GM12878 (cell line): ENCODE measurements around the gene JCHAIN. TPM values are rescaled to one million over a fixed set of nuclear protein-coding genes. Genes with fewer than 3 reads are reported as not detected.

Experiments used
- ATAC-seq: fragments of 200-7000 bp; cut with Tn5 transposase; 3 replicates; pipeline ENCODE4 v1.9.1; 2020; ENCODE audit warnings: mild to moderate bottlenecking, moderate library complexity
- BruUV-seq: library from RNA; stranded (reverse); fragments of 400-500 nt; replicated peaks from 2 replicates; lab custom pipeline; 2021; lab: Mats Ljungman, UMichigan
- CTCF ChIA-PET: fragments of 300-600 bp; sonication (Branson Sonifier 250); formaldehyde crosslinking; extraction: SDS; loops from one replicate; lab custom pipeline; 2021; ENCODE audit warnings: inconsistent platforms; lab: Yijun Ruan, JAX
- POLR2A ChIA-PET: fragments of 350-600 bp; formaldehyde crosslinking; extraction: SDS; loops from one replicate; lab custom pipeline; 2021; ENCODE audit warnings: inconsistent platforms; lab: Charles Lee
- RAD21 ChIA-PET: fragments of 300-600 bp; sonication (Branson Sonifier 250); formaldehyde crosslinking; loops from one replicate; lab custom pipeline; 2023; ENCODE audit warnings: antibody characterized with exemption; ENCODE audit not compliant: unreplicated experiment; lab: Charles Lee
- SMC1A ChIA-PET: fragments of 300-600 bp; sonication (Branson Sonifier 250); formaldehyde crosslinking; loops from one replicate; lab custom pipeline; 2023; ENCODE audit not compliant: unreplicated experiment, uncharacterized antibody; lab: Charles Lee
- DNase-seq: peaks from one replicate; pipeline ENCODE4 v3.0.0-alpha.2; 2011; ENCODE audit warnings: low read depth, low spot score
- FAIRE-seq: peaks from 3 replicates; lab custom pipeline; 2011; peaks lifted over from hg19 to GRCh38; lab: Jason Lieb, UNC
- H2AFZ ChIP-seq: 2 replicates; pipeline ENCODE4 v1.6.0; 2011; ENCODE audit warnings: low read depth, low read length, control low read depth; ENCODE audit not compliant: control insufficient read depth
- H3K27ac ChIP-seq: 2 replicates; pipeline ENCODE4 v1.5.1; 2011; ENCODE audit warnings: control low read depth; ENCODE audit not compliant: control insufficient read depth, insufficient read depth
- H3K27me3 ChIP-seq, 2 experiments: replicated peaks in 1 of 2; 2 replicates each; pipeline versions ENCODE4 v1.6.0 to v1.6.1; 2011; ENCODE audit warnings: low read length in 1 of 2; ENCODE audit not compliant: control insufficient read depth in 2 of 2, insufficient read depth in 2 of 2
- H3K36me3 ChIP-seq, 2 experiments: 2 replicates each; pipeline ENCODE4 v1.5.1; 2011; ENCODE audit warnings: low read length in 1 of 2; ENCODE audit not compliant: control insufficient read depth in 2 of 2, insufficient read depth in 2 of 2
- H3K4me1 ChIP-seq: 2 replicates; pipeline ENCODE4 v1.6.1; 2011; ENCODE audit warnings: mild to moderate bottlenecking, low read length, moderate library complexity, mixed read lengths; ENCODE audit not compliant: control insufficient read depth, insufficient read depth
- H3K4me2 ChIP-seq: 2 replicates; pipeline ENCODE4 v1.6.0; 2011; ENCODE audit warnings: control low read depth; ENCODE audit not compliant: control insufficient read depth, insufficient read depth
- H3K4me3 ChIP-seq: fragments of 200-600 bp; sonication (generic); 2 replicates; pipeline ENCODE4 v1.5.1; 2016
- H3K79me2 ChIP-seq: 2 replicates; pipeline ENCODE4 v1.6.0; 2011; ENCODE audit warnings: low read length; ENCODE audit not compliant: control insufficient read depth, insufficient read depth
- H3K9ac ChIP-seq: 2 replicates; pipeline ENCODE4 v1.8.0; 2011; ENCODE audit warnings: low read length, control low read depth, mixed read lengths; ENCODE audit not compliant: control insufficient read depth, insufficient read depth
- H3K9me3 ChIP-seq: replicated peaks from 3 replicates; pipeline ENCODE4 v1.5.1; 2011; ENCODE audit warnings: mild to moderate bottlenecking, low read length; ENCODE audit not compliant: control insufficient read depth, insufficient read depth
- H4K20me1 ChIP-seq: 2 replicates; pipeline ENCODE4 v1.6.0; 2011; ENCODE audit not compliant: control insufficient read depth, insufficient read depth
- CHD1 ChIP-seq: IDR thresholded peaks from 2 replicates; pipeline ENCODE4 v1.6.1; 2012; ENCODE audit warnings: low read depth, low read length, improper control_type of control experiment
- E2F4 ChIP-seq: IDR thresholded peaks from 2 replicates; pipeline ENCODE4 v1.6.1; 2012; ENCODE audit warnings: low read depth, low read length, improper control_type of control experiment
- E2F8 ChIP-seq: fragments of 450-650 bp; IDR thresholded peaks from 2 replicates; pipeline ENCODE4 v1.6.1; 2018; ENCODE audit warnings: mild to moderate bottlenecking, low read depth, moderate library complexity; ENCODE audit not compliant: partially characterized antibody
- HDAC6 ChIP-seq: fragments of 200-600 bp; sonication (generic); IDR thresholded peaks from one replicate; pipeline ENCODE4 v1.8.0; 2017; ENCODE audit warnings: antibody characterized with exemption; ENCODE audit not compliant: unreplicated experiment
- MEF2B ChIP-seq: fragments of 450-650 bp; IDR thresholded peaks from 2 replicates; pipeline ENCODE4 v1.6.1; 2018; ENCODE audit warnings: mild to moderate bottlenecking, moderate library complexity; ENCODE audit not compliant: partially characterized antibody, poor library complexity, severe bottlenecking
- MXI1 ChIP-seq: fragments of 150-350 bp; IDR thresholded peaks from 2 replicates; pipeline ENCODE4 v1.6.1; 2011; ENCODE audit warnings: low read depth, mild to moderate bottlenecking, inconsistent platforms, low read length, improper control_type of control experiment
- PAX8 ChIP-seq: fragments of 450-650 bp; IDR thresholded peaks from 2 replicates; pipeline ENCODE4 v1.6.1; 2017; ENCODE audit warnings: mild to moderate bottlenecking, moderate library complexity
- PKNOX1 ChIP-seq: fragments of 450-650 bp; IDR thresholded peaks from 2 replicates; pipeline ENCODE4 v1.6.1; 2016; ENCODE audit warnings: mild to moderate bottlenecking
- RAD51 ChIP-seq: fragments of 450-650 bp; IDR thresholded peaks from 2 replicates; pipeline ENCODE4 v1.6.1; 2016; ENCODE audit warnings: moderate library complexity, mild to moderate bottlenecking, inconsistent platforms
- REST ChIP-seq: IDR thresholded peaks from 2 replicates; pipeline ENCODE4 v1.6.1; 2012; ENCODE audit warnings: mild to moderate bottlenecking, low read depth, low read length
- RUNX3 ChIP-seq: IDR thresholded peaks from 2 replicates; pipeline ENCODE4 v1.6.1; 2012; ENCODE audit warnings: low read length, inconsistent platforms
- STAT3 ChIP-seq: IDR thresholded peaks from 2 replicates; pipeline ENCODE4 v1.6.1; 2011; ENCODE audit warnings: low read depth, low read length, improper control_type of control experiment
- ZZZ3 ChIP-seq: IDR thresholded peaks from 2 replicates; pipeline ENCODE4 v1.6.1; 2011; ENCODE audit warnings: low read depth; ENCODE audit not compliant: control insufficient read depth, insufficient read length
- WGBS: methylation state at CpG from one replicate; pipeline ENCODE4 v1.1.6; 2016; ENCODE audit warnings: low lambda C conversion rate; ENCODE audit not compliant: insufficient replicate concordance, insufficient coverage; ENCODE audit errors: missing lambda C conversion rate; 5-methylcytosine and 5-hydroxymethylcytosine counted together
- in situ Hi-C: fragments of 300-500 bp; cut with MboI; formaldehyde crosslinking; loops from 9 replicates; pipeline ENCODE4 v1.14.3; 2018; ENCODE audit warnings: mixed read lengths
- intact Hi-C: fragments of 100-400 bp; cut with micrococcal nuclease; formaldehyde crosslinking; loops from one replicate; pipeline ENCODE4 v1.14.2; 2022; ENCODE audit not compliant: unreplicated experiment
- polyA plus RNA-seq, 11 experiments: library from polyadenylated mRNA; depleted of rRNA in 4 of 11; unstranded in 6 of 11; stranded (reverse) in 5 of 11; fragments of >200 nt; fragmentation: Nextera tagmentation in 4 of 11; fragmentation: Illumina TruSeq in 1 of 11; extraction: Ambion mirVana in 4 of 11; extraction: Trizol in 1 of 11; gene quantifications; 1 replicate in 1 of 11; 2 replicates in 10 of 11; pipeline versions ENCODE4 v1.2.1 to v1.2.3, GENCODE V29; 2011 to 2016; ENCODE audit warnings: inconsistent platforms in 2 of 11, missing spikeins in 2 of 11, low read depth in 1 of 11
- total RNA-seq, 4 experiments: library from RNA; depleted of rRNA in 3 of 4; stranded (reverse); fragments of >200 nt in 3 of 4; fragmentation: Illumina TruSeq in 1 of 4; extraction: Trizol in 1 of 4; gene quantifications; 2 replicates each; pipeline versions ENCODE4 v1.2.1 to v1.2.3, GENCODE V29; 2013 to 2021

Gene JCHAIN
- total and polyA plus RNA-seq, 10 of the 15 experiments (the other 5 are each of a cell fraction or from before 2014, with no cell fraction given), result 188 to 1,045 (median 486) TPM

GRCh38 chr4:70705183-70706043, 39.1 kb upstream of the JCHAIN start:
- no peaks in the 10 kb centered on the region; the same call in 1 of the 2 replicates for H3K4me1 ChIP-seq
- BruUV-seq, result no TSS peak
- ATAC-seq, result peak; percentile 77
- peaks cover 2% of the 10 kb centered on the region; the same call in 1 of the 2 replicates for H3K79me2 ChIP-seq
- no peaks in the 10 kb centered on the region for H3K36me3 ChIP-seq
- DNase-seq, result no peak
- H3K27ac ChIP-seq, result peak overlapping the region; percentile 50; the same call in 1 of the 2 replicates
- no peaks in the 10 kb centered on the region for H3K27me3 ChIP-seq
- no peaks in the 10 kb centered on the region for H4K20me1 ChIP-seq
- H3K9me3 ChIP-seq, result no peaks in the 10 kb centered on the region
- in situ Hi-C loops, result no loop called here
- H3K9ac ChIP-seq, result peak overlapping the region; percentile 70; the same call in 1 of the 2 replicates
- peak overlapping the region; percentile 92 for H3K4me3 ChIP-seq
- ChIA-PET CTCF (interaction anchor here (0.6 to 7.5 kb wide), 18 partner anchors 9 to 303 kb away, joined by 3 to 77 read pairs (median 4); partner anchors contain the start of genes DCK and UTP3), SMC1A (interaction anchor here (0.6 to 5.8 kb wide), 19 partner anchors 8 to 305 kb away, joined by 3 to 77 read pairs (median 4); partner anchors contain the start of genes DCK, GRSF1, JCHAIN and UTP3), RAD21 (interaction anchor here (0.6 to 7.1 kb wide), 22 partner anchors 9 to 301 kb away, joined by 3 to 82 read pairs (median 6); partner anchors contain the start of genes DCK, RUFY3 and UTP3), POLR2A (interaction anchor here (0.5 to 7.8 kb wide), 14 partner anchors 7 to 288 kb away, joined by 3 to 52 read pairs (median 4); partner anchors contain the start of genes DCK and UTP3)
- WGBS, result 2% methylated on average over 58 of the region's 86 CpGs
- intact Hi-C loops, result loop anchor here (2.0 to 5.0 kb wide), 2 partner anchors 17 to 132 kb away; partner anchors contain the start of genes GRSF1 and UTP3
- FAIRE-seq, result no peak
- peak overlapping the region; percentile 91 for H3K4me2 ChIP-seq
- H2AFZ ChIP-seq, result peak overlapping the region; percentile 82
- TF ChIP-seq REST, result no peak
- TF ChIP-seq STAT3, result no peak
- no peak for TF ChIP-seq HDAC6
- TF ChIP-seq ZZZ3, result no peak
- TF ChIP-seq E2F8, result no peak
- TF ChIP-seq CHD1, result no peak
- no peak for TF ChIP-seq E2F4
- no peak for TF ChIP-seq RAD51
- TF ChIP-seq PAX8, result no peak
- TF ChIP-seq PKNOX1, result no peak
- 0 out of 2 replicates have a peak, but pooled peaks have one; percentile 22 for TF ChIP-seq RUNX3
- TF ChIP-seq MXI1, result peak; percentile 64; the same call in 1 of the 2 replicates
- TF ChIP-seq MEF2B, result peak; percentile 30
